K562 (cell line): ENCODE measurements around the gene NEDD4. TPM values are rescaled to one million over a fixed set of nuclear protein-coding genes. Genes with fewer than 3 reads are reported as not detected.

ENCODE experiments used
- ATAC-seq: fragments of 200-7000 bp; cut with Tn5 transposase; 3 replicates; pipeline ENCODE4 v1.9.1; 2020; ENCODE audit warnings: moderate library complexity
- BruUV-seq: library from RNA; stranded (reverse); fragments of 400-500 nt; replicated peaks from 2 replicates; lab custom pipeline; 2021; lab: Mats Ljungman, UMichigan
- CTCF ChIA-PET: fragments of 300-600 bp; formaldehyde crosslinking; extraction: SDS; loops from one replicate; lab custom pipeline; 2021; ENCODE audit warnings: low intra/inter-chr PET ratio; lab: Yijun Ruan, JAX
- POLR2A ChIA-PET: fragments of 300-600, 350-650 bp; sonication (Branson Sonifier 250); formaldehyde crosslinking; extraction: SDS; loops from one replicate; lab custom pipeline; 2021; ENCODE audit warnings: antibody characterized with exemption, inconsistent platforms; lab: Yijun Ruan, JAX
- DNase-seq, 4 experiments: peaks; one replicate each; pipeline versions ENCODE4 v3.0.0 to v3.0.0-alpha.2; 2011 to 2018; ENCODE audit warnings: low spot score in 3 of 4, mixed read lengths in 3 of 4; ENCODE audit errors: extremely low read depth in 1 of 4
- FAIRE-seq: peaks from 2 replicates; lab custom pipeline; 2011; peaks lifted over from hg19 to GRCh38; lab: Jason Lieb, UNC
- H2AFZ ChIP-seq: 2 replicates; pipeline ENCODE4 v1.6.0; 2011; ENCODE audit warnings: low read depth, low read length, control low read depth, inconsistent platforms
- H3K27ac ChIP-seq: fragments of 200-600 bp; 3 replicates; pipeline ENCODE4 v1.8.0; 2011; ENCODE audit warnings: low read depth, mild to moderate bottlenecking, control low read depth, inconsistent platforms, low read length, moderate library complexity, mixed read lengths; ENCODE audit errors: extremely low read depth
- H3K27me3 ChIP-seq, 2 experiments: fragments of 300-600 bp in 1 of 2; 2 replicates in 1 of 2; 3 replicates in 1 of 2; pipeline versions ENCODE4 v1.6.0 to v1.8.0; 2011; ENCODE audit warnings: inconsistent platforms in 2 of 2, low read length in 2 of 2, mild to moderate bottlenecking in 1 of 2, mixed read lengths in 1 of 2, moderate library complexity in 1 of 2; ENCODE audit not compliant: control insufficient read depth in 2 of 2, insufficient read depth in 2 of 2
- H3K36me3 ChIP-seq: fragments of 300-600 bp; 3 replicates; pipeline ENCODE4 v1.8.0; 2011; ENCODE audit warnings: mild to moderate bottlenecking, low read length, inconsistent platforms; ENCODE audit not compliant: control insufficient read depth, insufficient read depth
- H3K4me1 ChIP-seq, 2 experiments: fragments of 200-600 bp in 1 of 2; replicated peaks in 1 of 2; 2 replicates in 1 of 2; 3 replicates in 1 of 2; pipeline versions ENCODE4 v1.5.1 to v1.8.0; 2011; ENCODE audit warnings: inconsistent platforms in 2 of 2, low read length in 2 of 2, mild to moderate bottlenecking in 1 of 2, mixed read lengths in 1 of 2, moderate library complexity in 1 of 2; ENCODE audit not compliant: control insufficient read depth in 2 of 2, insufficient read depth in 2 of 2
- H3K4me2 ChIP-seq: 2 replicates; pipeline ENCODE4 v1.6.1; 2011; ENCODE audit warnings: low read length, control low read depth, inconsistent platforms, mixed read lengths; ENCODE audit not compliant: insufficient read depth
- H3K4me3 ChIP-seq: fragments of 200-600 bp; sonication (generic), shearing (Covaris generic); 2 replicates; pipeline ENCODE4 v1.5.1; 2016; ENCODE audit warnings: control low read depth, inconsistent platforms
- H3K79me2 ChIP-seq: fragments of 200-600 bp; 3 replicates; pipeline ENCODE4 v1.8.0; 2011; ENCODE audit warnings: low read length, inconsistent platforms; ENCODE audit not compliant: control insufficient read depth, insufficient read depth
- H3K9ac ChIP-seq, 2 experiments: 2 replicates each; pipeline versions ENCODE4 v1.6.0 to v1.6.1; 2011; ENCODE audit warnings: low read depth in 2 of 2, low read length in 2 of 2, control low read depth in 1 of 2, inconsistent platforms in 1 of 2, mild to moderate bottlenecking in 1 of 2, mixed read lengths in 1 of 2; ENCODE audit not compliant: insufficient read depth in 1 of 2
- H3K9me1 ChIP-seq: one replicate; pipeline ENCODE4 v1.6.0; 2011; ENCODE audit warnings: inconsistent platforms, mild to moderate bottlenecking, low read length, moderate library complexity; ENCODE audit not compliant: control insufficient read depth, insufficient read depth
- H3K9me3 ChIP-seq: replicated peaks from 2 replicates; pipeline ENCODE4 v1.5.1; 2011; ENCODE audit warnings: low read depth, low read length, inconsistent platforms; ENCODE audit not compliant: control insufficient read depth, insufficient read depth
- H4K20me1 ChIP-seq: replicated peaks from 2 replicates; pipeline ENCODE4 v1.6.1; 2011; ENCODE audit warnings: low read length, inconsistent platforms, mixed read lengths; ENCODE audit not compliant: control insufficient read depth, insufficient read depth
- CTCF ChIP-seq, 3 experiments: IDR thresholded peaks in 2 of 3; conservative IDR thresholded peaks in 1 of 3; 2 replicates each; pipeline ENCODE4 v1.5.1; 2011 to 2012; ENCODE audit warnings: low read length in 3 of 3, mild to moderate bottlenecking in 3 of 3, control low read depth in 2 of 3, improper control_type of control experiment in 1 of 3, inconsistent platforms in 1 of 3, low read depth in 1 of 3, mixed read lengths in 1 of 3, moderate library complexity in 1 of 3; ENCODE audit not compliant: insufficient read depth in 2 of 3
- KLF6 ChIP-seq: fragments of 250-450 bp; sonication (Bioruptor Pico); IDR thresholded peaks from 2 replicates; pipeline ENCODE4 v1.4.0; 2020; ENCODE audit warnings: mild to moderate bottlenecking, moderate library complexity, borderline replicate concordance
- MIER1 ChIP-seq: fragments of 450-650 bp; IDR thresholded peaks from 2 replicates; pipeline ENCODE4 v1.6.1; 2016; ENCODE audit warnings: antibody characterized with exemption, mild to moderate bottlenecking, low read depth
- RAD21 ChIP-seq, 2 experiments: fragments of 250-450 bp in 1 of 2; fragments of 450-650 bp in 1 of 2; sonication (Bioruptor Pico) in 1 of 2; formaldehyde crosslinking in 1 of 2; IDR thresholded peaks in 1 of 2; conservative IDR thresholded peaks in 1 of 2; 2 replicates each; pipeline versions ENCODE4 v1.4.0 to v1.8.0; 2020 to 2022; ENCODE audit warnings: mild to moderate bottlenecking in 2 of 2, moderate library complexity in 1 of 2
- TGIF2 ChIP-seq: sonication (generic); formaldehyde crosslinking; IDR thresholded peaks from 2 replicates; pipeline ENCODE4 v1.8.1; 2022; ENCODE audit warnings: mild to moderate bottlenecking, missing genetic modification reagents, moderate library complexity
- USF2 ChIP-seq: sonication (generic); formaldehyde crosslinking; IDR thresholded peaks from 2 replicates; pipeline ENCODE4 v1.5.0; 2020; ENCODE audit warnings: missing genetic modification reagents
- WGBS: fragments of 100-300 bp; shearing (Covaris generic); methylation state at CpG from one replicate; pipeline ENCODE4 v1.1.6; 2016; ENCODE audit warnings: low coverage, mixed read lengths; ENCODE audit not compliant: insufficient coverage; ENCODE audit errors: missing lambda C conversion rate; 5-methylcytosine and 5-hydroxymethylcytosine counted together
- in situ Hi-C: fragments of 300-500 bp; cut with MboI; formaldehyde crosslinking; loops from 4 replicates; pipeline ENCODE4 v1.15.0; 2018; ENCODE audit warnings: inconsistent platforms, mixed read lengths
- intact Hi-C: fragments of 100-400 bp; cut with micrococcal nuclease; formaldehyde crosslinking; loops from 2 replicates; pipeline ENCODE4 v1.14.2; 2022
- polyA plus RNA-seq, 8 experiments: library from polyadenylated mRNA; depleted of rRNA in 4 of 8; stranded (reverse) in 5 of 8; unstranded in 3 of 8; fragments of >200 nt; fragmentation: Nextera tagmentation in 2 of 8; fragmentation: Illumina TruSeq in 1 of 8; extraction: Ambion mirVana in 2 of 8; extraction: Trizol in 1 of 8; gene quantifications; 2 replicates each; pipeline versions ENCODE4 v1.2.1 to v1.2.3, GENCODE V29; 2011 to 2014; ENCODE audit warnings: inconsistent platforms in 1 of 8, missing spikeins in 1 of 8
- total RNA-seq, 7 experiments: library from RNA; depleted of rRNA in 6 of 7; stranded (reverse); fragments of >200 nt in 6 of 7; fragmentation: Illumina TruSeq in 2 of 7; extraction: Trizol in 2 of 7; gene quantifications; 2 replicates each; pipeline versions ENCODE4 v1.2.1 to v1.2.3, GENCODE V29; 2011 to 2021; ENCODE audit warnings: low replicate concordance in 1 of 7

NEDD4 gene
- total and polyA plus RNA-seq, 9 of the 15 experiments (the other 6 are each of a cell fraction or from before 2014, with no cell fraction given) = 7.2 to 23.7 (median 17.3) TPM

- in situ Hi-C loops = no loop called here
- Histone ChIP-seq H4K20me1 (no peaks in the 10 kb centered on the region), H3K27ac (no peak overlapping the region), H3K79me2 (no peaks in the 10 kb centered on the region), H3K27me3 (peaks cover 0 to 6% of the 10 kb centered on the region in 2 experiments; a peak in 3 of 5 replicates), H3K4me3 (no peak overlapping the region), H3K9me3 (no peaks in the 10 kb centered on the region), H3K9ac (no peak overlapping the region), H3K9me1 (no peaks in the 10 kb centered on the region), H3K4me1 (no peaks in the 10 kb centered on the region), H2AFZ (no peak overlapping the region), H3K4me2 (no peak overlapping the region), H3K36me3 (no peaks in the 10 kb centered on the region)
- POLR2A ChIA-PET = interaction anchor here (0.6 to 0.7 kb wide), 3 partner anchors 9 to 1093 kb away, joined by 3 to 4 read pairs (median 3); partner anchors contain the start of gene TCF12
- no TSS peak for BruUV-seq
- ATAC-seq = no peak
- intact Hi-C loops = no loop called here
- no peak for FAIRE-seq
- TF ChIP-seq MIER1 (no peak), TGIF2 (CRISPR knock-in tag) (no peak), USF2 (no peak), CTCF (IDR thresholded peaks at IDR 0.05 in 2 of 3, conservative IDR thresholded peaks at IDR 0.05 in 1 of 3; ENCODE audit: insufficient read depth in 2 of 3, low read depth in 1 of 3, low read length in 3 of 3) (peak in 1 of 3 experiments; percentile 24; a peak in 2 of 6 replicates), KLF6 (CRISPR knock-in tag) (no peak), RAD21 (CRISPR knock-in tag; conservative IDR thresholded peaks at IDR 0.05 in 1 of 2, IDR thresholded peaks at IDR 0.05 in 1 of 2) (0 out of 4 replicates have a peak, but pooled peaks of 1 of the 2 experiments have one; percentile 13)
- CTCF ChIA-PET = no interaction called here
- no peak for DNase-seq
- 18% methylated on average over 4 of the region's 4 CpGs for WGBS
These were observed 168.4 kb downstream of the NEDD4 start for GRCh38 chr15:55824857-55825613.
